Breast epithelium (tissue), 3 donors: Measurements from ENCODE around the gene HOXB4.

Source experiments
- CTCF ChIP-seq, 3 donors: fragments of 450-650 bp; IDR thresholded peaks; one replicate each; pipeline ENCODE4 v1.5.1; 2016 to 2017; ENCODE audit warnings: antibody characterized with exemption in 3 of 3, mild to moderate bottlenecking in 3 of 3, moderate library complexity in 3 of 3
- POLR2A ChIP-seq: fragments of 450-650 bp; IDR thresholded peaks from one replicate; pipeline ENCODE4 v1.6.1; 2016; ENCODE audit warnings: antibody characterized with exemption, mild to moderate bottlenecking, moderate library complexity

GRCh38 chr17:48618256-48618896 lies 40.2 kb upstream of the HOXB4 start:
- TF ChIP-seq POLR2A (no peak), CTCF (IDR thresholded peaks at IDR 0.05) (peak; percentile 80 to 98 (median 97))
